Osteocyte (in vitro differentiated cells): ENCODE results near the gene KLRG1. TPM values are rescaled to one million over a fixed set of nuclear protein-coding genes. Genes with fewer than 3 reads are reported as not detected.

Experiments used
- DNase-seq: peaks from one replicate; pipeline ENCODE4 v3.0.0; 2021; ENCODE audit warnings: mixed read lengths; ENCODE audit not compliant: unreplicated experiment; ENCODE audit errors: extremely low spot score
- H3K27ac Mint-ChIP-seq: one replicate; pipeline ENCODE4 v1.8.0; 2021; ENCODE audit warnings: mild to moderate bottlenecking, mixed read lengths; ENCODE audit not compliant: unreplicated experiment
- H3K27me3 Mint-ChIP-seq: one replicate; pipeline ENCODE4 v1.8.0; 2021; ENCODE audit warnings: mixed read lengths; ENCODE audit not compliant: unreplicated experiment
- H3K36me3 Mint-ChIP-seq: one replicate; pipeline ENCODE4 v1.8.0; 2021; ENCODE audit warnings: mixed read lengths; ENCODE audit not compliant: unreplicated experiment
- H3K4me1 Mint-ChIP-seq: one replicate; pipeline ENCODE4 v1.8.0; 2021; ENCODE audit warnings: mixed read lengths; ENCODE audit not compliant: unreplicated experiment
- H3K4me3 Mint-ChIP-seq: one replicate; pipeline ENCODE4 v1.8.0; 2021; ENCODE audit warnings: mild to moderate bottlenecking, moderate library complexity, mixed read lengths; ENCODE audit not compliant: unreplicated experiment
- H3K9me3 Mint-ChIP-seq: one replicate; pipeline ENCODE4 v1.8.0; 2021; ENCODE audit warnings: mixed read lengths; ENCODE audit not compliant: unreplicated experiment
- long read RNA-seq: library from polyadenylated mRNA; unstranded; transcript quantifications from one replicate; pipeline ENCODE4 v2.0.0, GENCODE V29; 2021
- total RNA-seq: library from RNA; stranded (reverse); gene quantifications from 2 replicates; pipeline ENCODE4 v1.2.1, GENCODE V29; 2021
- TF ChIP-seq, protein P1 (sequence below): fragments of 200-600 bp; sonication (generic); IDR thresholded peaks from 2 replicates; pipeline ENCODE4 v1.5.0; 2021; ENCODE audit warnings: antibody characterized with exemption, mild to moderate bottlenecking, moderate library complexity

The KLRG1 gene
- total RNA-seq = 0.94 TPM in 1 of 2 replicates, not detected in the other
- long read RNA-seq, partial matches to known transcripts = 0 of 4 reads
- long read RNA-seq, other reads (novel, unspliced or antisense) = 2 of 4 reads

GRCh38 chr12:8989413-8989812, at the start of gene KLRG1:
Gene KLRG1, plus strand, starts transcription at chr12:8989546. Its CDS starts 90 bp downstream, at chr12:8989636.
- H3K36me3 Mint-ChIP-seq = no peaks in the 10 kb centered on the region

DNA sequence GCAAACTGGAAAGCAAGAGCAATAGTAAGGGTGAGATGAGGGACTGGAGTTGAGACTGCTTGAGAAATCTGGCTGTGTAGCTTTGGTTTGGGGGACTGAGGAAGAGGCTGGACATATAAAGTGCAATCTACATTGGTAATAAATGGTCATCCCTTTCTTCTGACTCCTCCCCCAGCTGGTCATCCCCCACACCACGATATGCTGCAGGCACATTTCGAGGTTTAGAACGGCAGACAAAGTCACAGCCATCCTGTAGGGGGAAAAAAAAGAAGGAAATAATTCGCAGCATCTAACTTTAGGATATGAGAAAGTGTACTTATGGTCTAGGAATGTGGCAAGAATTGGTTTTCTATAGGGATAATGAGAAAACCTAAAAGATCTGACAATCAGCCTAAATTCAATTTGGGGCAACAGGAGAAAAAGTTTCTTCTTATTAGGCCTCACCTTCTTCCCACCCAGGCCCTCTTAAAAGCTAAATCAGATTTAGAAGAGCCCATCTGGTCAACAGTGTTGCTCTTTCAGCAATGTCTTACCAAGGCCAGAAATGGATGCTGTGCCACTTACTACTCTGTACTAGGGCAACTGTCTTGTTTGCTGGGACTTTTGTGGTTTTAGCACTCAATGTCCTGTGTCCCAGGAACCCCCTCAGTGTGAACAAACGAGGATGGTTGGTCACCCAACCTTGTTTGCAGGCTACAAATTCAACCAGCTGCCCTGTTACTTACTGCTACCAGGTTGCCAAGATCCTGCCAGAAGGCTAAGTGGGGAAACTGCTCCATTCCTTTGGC, 47.5 kb upstream of the KLRG1 start:
- TF ChIP-seq, protein P1, sequence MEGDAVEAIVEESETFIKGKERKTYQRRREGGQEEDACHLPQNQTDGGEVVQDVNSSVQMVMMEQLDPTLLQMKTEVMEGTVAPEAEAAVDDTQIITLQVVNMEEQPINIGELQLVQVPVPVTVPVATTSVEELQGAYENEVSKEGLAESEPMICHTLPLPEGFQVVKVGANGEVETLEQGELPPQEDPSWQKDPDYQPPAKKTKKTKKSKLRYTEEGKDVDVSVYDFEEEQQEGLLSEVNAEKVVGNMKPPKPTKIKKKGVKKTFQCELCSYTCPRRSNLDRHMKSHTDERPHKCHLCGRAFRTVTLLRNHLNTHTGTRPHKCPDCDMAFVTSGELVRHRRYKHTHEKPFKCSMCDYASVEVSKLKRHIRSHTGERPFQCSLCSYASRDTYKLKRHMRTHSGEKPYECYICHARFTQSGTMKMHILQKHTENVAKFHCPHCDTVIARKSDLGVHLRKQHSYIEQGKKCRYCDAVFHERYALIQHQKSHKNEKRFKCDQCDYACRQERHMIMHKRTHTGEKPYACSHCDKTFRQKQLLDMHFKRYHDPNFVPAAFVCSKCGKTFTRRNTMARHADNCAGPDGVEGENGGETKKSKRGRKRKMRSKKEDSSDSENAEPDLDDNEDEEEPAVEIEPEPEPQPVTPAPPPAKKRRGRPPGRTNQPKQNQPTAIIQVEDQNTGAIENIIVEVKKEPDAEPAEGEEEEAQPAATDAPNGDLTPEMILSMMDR = no peak
- Mint-ChIP-seq H3K36me3 (peaks cover 35% of the 10 kb centered on the region), H3K27ac (no peak overlapping the region), H3K4me1 (peaks cover 2% of the 10 kb centered on the region), H3K4me3 (no peak overlapping the region), H3K27me3 (no peaks in the 10 kb centered on the region), H3K9me3 (no peaks in the 10 kb centered on the region)
- no peak for DNase-seq

More at GRCh38 chr12:8989413-8989812, at the start of gene KLRG1:
- TF ChIP-seq, protein P1 = no peak
- H3K27ac Mint-ChIP-seq = no peak within 1 kb of the TSS
- no peaks in the 10 kb centered on the region for H3K4me1 Mint-ChIP-seq
- no peaks in the 10 kb centered on the region for H3K9me3 Mint-ChIP-seq
- no peak within 1 kb of the TSS for H3K4me3 Mint-ChIP-seq
- no peak for DNase-seq
- H3K27me3 Mint-ChIP-seq = no peaks in the 10 kb centered on the region

DNA sequence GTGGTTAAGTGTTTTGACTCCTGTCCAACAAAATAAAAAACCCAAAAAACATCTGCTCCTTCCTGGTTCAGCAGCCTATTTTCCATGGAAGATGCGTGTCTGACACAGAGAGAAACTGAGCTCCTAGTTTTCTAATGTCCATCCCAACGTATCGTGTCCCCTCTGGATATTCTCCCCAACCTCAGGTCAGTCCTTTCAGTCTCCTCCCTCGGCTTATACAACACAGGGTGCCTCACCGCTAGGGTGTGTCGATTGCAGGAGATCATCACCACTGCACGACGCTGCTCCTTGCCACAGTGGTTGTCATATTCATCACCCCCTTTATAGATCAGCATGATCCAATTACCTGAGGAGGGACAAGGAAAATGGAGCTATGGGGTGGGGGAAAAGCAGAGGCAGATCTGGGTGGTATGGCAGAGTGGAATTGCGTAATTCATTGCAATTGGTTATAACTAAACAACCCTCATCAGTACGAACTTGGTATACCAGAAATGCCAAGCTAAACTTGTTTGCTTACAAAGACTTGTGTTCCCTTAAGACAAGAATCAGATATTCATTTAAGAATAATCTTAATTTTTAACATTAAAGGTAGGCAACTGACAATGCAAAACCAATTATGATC, 45.7 kb upstream of the KLRG1 start:
- H3K4me3 Mint-ChIP-seq = no peak overlapping the region
- peaks cover 16% of the 10 kb centered on the region for H3K4me1 Mint-ChIP-seq
- H3K27me3 Mint-ChIP-seq = no peaks in the 10 kb centered on the region
- DNase-seq = no peak
- no peaks in the 10 kb centered on the region for H3K9me3 Mint-ChIP-seq
- TF ChIP-seq, protein P1 = no peak
- peaks cover 28% of the 10 kb centered on the region for H3K36me3 Mint-ChIP-seq
- H3K27ac Mint-ChIP-seq = no peak overlapping the region

GRCh38 chr12:8946733-8947132, 42.6 kb upstream of the KLRG1 start:
- H3K4me3 Mint-ChIP-seq = no peak overlapping the region

More at GRCh38 chr12:8946733-8947132, 42.6 kb upstream of the KLRG1 start:
- Mint-ChIP-seq H3K27me3 (no peaks in the 10 kb centered on the region), H3K27ac (no peak overlapping the region), H3K9me3 (no peaks in the 10 kb centered on the region), H3K4me1 (peaks cover 28% of the 10 kb centered on the region), H3K36me3 (peaks cover 21% of the 10 kb centered on the region)
- TF ChIP-seq, protein P1 = no peak
- no peak for DNase-seq
